ENCODE measurements around the gene SMAD1.

DNA sequence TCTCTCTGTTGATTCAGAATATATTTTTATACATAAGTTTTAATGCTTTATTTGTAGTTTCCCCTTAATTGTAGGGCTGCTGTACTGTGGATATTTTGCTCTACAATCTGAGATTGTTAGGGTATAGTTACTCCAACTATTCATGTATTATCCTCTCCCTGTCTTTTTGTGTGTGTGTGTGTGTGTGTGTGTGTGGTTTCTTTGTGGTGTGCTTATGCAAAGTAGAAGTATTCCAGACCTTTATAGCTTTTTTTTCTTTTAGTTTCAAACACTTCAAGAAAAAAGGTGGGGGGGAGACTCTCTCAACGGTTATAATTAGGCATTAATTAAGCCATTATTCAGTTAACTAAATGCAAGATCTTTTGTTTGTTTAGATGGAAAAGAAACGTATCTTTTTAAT is 6.7 kb downstream of the SMAD1 start:
- TF ChIP-seq, protein P1, sequence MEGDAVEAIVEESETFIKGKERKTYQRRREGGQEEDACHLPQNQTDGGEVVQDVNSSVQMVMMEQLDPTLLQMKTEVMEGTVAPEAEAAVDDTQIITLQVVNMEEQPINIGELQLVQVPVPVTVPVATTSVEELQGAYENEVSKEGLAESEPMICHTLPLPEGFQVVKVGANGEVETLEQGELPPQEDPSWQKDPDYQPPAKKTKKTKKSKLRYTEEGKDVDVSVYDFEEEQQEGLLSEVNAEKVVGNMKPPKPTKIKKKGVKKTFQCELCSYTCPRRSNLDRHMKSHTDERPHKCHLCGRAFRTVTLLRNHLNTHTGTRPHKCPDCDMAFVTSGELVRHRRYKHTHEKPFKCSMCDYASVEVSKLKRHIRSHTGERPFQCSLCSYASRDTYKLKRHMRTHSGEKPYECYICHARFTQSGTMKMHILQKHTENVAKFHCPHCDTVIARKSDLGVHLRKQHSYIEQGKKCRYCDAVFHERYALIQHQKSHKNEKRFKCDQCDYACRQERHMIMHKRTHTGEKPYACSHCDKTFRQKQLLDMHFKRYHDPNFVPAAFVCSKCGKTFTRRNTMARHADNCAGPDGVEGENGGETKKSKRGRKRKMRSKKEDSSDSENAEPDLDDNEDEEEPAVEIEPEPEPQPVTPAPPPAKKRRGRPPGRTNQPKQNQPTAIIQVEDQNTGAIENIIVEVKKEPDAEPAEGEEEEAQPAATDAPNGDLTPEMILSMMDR (IDR thresholded peaks at IDR 0.05; ENCODE audit: low read depth, low read length): no peak
- no peak for TF ChIP-seq POLR2A (IDR thresholded peaks at IDR 0.05; ENCODE audit: extremely low read depth, insufficient read length)
